Ishikawa (cell line): ENCODE measurements around the gene ZNF619.

Source experiments
- CEBPB ChIP-seq: IDR thresholded peaks from 2 replicates; pipeline ENCODE4 v1.6.1; 2012
- CREB1 ChIP-seq: IDR thresholded peaks from 2 replicates; pipeline ENCODE4 v1.6.1; 2012; ENCODE audit warnings: low read depth
- EGR1 ChIP-seq: IDR thresholded peaks from 2 replicates; pipeline ENCODE4 v1.6.1; 2012
- EP300 ChIP-seq: IDR thresholded peaks from 2 replicates; pipeline ENCODE4 v1.6.1; 2012; ENCODE audit warnings: borderline replicate concordance
- FOXM1 ChIP-seq: IDR thresholded peaks from 2 replicates; pipeline ENCODE4 v1.6.1; 2012; ENCODE audit warnings: low read depth, borderline replicate concordance
- MAX ChIP-seq: IDR thresholded peaks from 2 replicates; pipeline ENCODE4 v1.6.1; 2012
- NFIC ChIP-seq: IDR thresholded peaks from 2 replicates; pipeline ENCODE4 v1.6.1; 2012
- RAD21 ChIP-seq: IDR thresholded peaks from 2 replicates; pipeline ENCODE4 v1.6.1; 2012; ENCODE audit warnings: low read depth
- REST ChIP-seq: IDR thresholded peaks from 2 replicates; pipeline ENCODE4 v1.6.1; 2012; ENCODE audit warnings: low read depth, mild to moderate bottlenecking
- TAF1 ChIP-seq: IDR thresholded peaks from 2 replicates; pipeline ENCODE4 v1.6.1; 2012; ENCODE audit warnings: low read depth, mild to moderate bottlenecking
- TCF12 ChIP-seq: IDR thresholded peaks from 2 replicates; pipeline ENCODE4 v1.6.1; 2012; ENCODE audit warnings: low read depth
- TEAD4 ChIP-seq: IDR thresholded peaks from 2 replicates; pipeline ENCODE4 v1.6.1; 2012
- USF1 ChIP-seq: IDR thresholded peaks from 2 replicates; pipeline ENCODE4 v1.6.1; 2012
- YY1 ChIP-seq: IDR thresholded peaks from 2 replicates; pipeline ENCODE4 v1.6.1; 2012; ENCODE audit warnings: low read depth
- ZBTB7A ChIP-seq: IDR thresholded peaks from 2 replicates; pipeline ENCODE4 v1.6.1; 2012; ENCODE audit warnings: low read depth

Gene ZNF619

GRCh38 chr3:40468018-40468417, 8.9 kb upstream of the ZNF619 start:
- no peak for TF ChIP-seq CREB1
- TF ChIP-seq TAF1: no peak
- TF ChIP-seq EP300: no peak
- no peak for TF ChIP-seq ZBTB7A
- no peak for TF ChIP-seq FOXM1

GRCh38 chr3:40470701-40471100, 6.2 kb upstream of the ZNF619 start:
- TF ChIP-seq EP300 (no peak), TCF12 (no peak), EGR1 (no peak), RAD21 (no peak), CEBPB (no peak), YY1 (no peak), ZBTB7A (no peak), CREB1 (no peak), TEAD4 (no peak), TAF1 (no peak), USF1 (no peak), MAX (no peak)

- no peak for TF ChIP-seq USF1
- no peak for TF ChIP-seq EP300
- TF ChIP-seq TAF1: no peak; the same call in 1 of the 2 replicates
- no peak for TF ChIP-seq CREB1
Observed at GRCh38 chr3:40477666-40478065, 744 bp downstream of the ZNF619 start.

- TF ChIP-seq CREB1: no peak
- TF ChIP-seq REST: no peak
- TF ChIP-seq FOXM1: no peak
- no peak for TF ChIP-seq TAF1
- no peak for TF ChIP-seq EGR1
- no peak for TF ChIP-seq RAD21
- no peak for TF ChIP-seq TEAD4
- TF ChIP-seq MAX: no peak
Observed at GRCh38 chr3:40487172-40487571, 10.2 kb downstream of the ZNF619 start.

- no peak for TF ChIP-seq MAX
- no peak for TF ChIP-seq RAD21
- TF ChIP-seq YY1: no peak
- TF ChIP-seq EP300: no peak
- TF ChIP-seq ZBTB7A: no peak
- no peak for TF ChIP-seq USF1
- no peak for TF ChIP-seq REST
- no peak for TF ChIP-seq NFIC
- TF ChIP-seq FOXM1: no peak
- TF ChIP-seq TCF12: no peak
- no peak for TF ChIP-seq CREB1
- TF ChIP-seq CEBPB: no peak
- TF ChIP-seq EGR1: no peak
Observed at GRCh38 chr3:40490916-40491315, 14.0 kb downstream of the ZNF619 start.

GRCh38 chr3:40494698-40495097, 17.8 kb downstream of the ZNF619 start:
- TF ChIP-seq RAD21 (no peak), EGR1 (no peak), NFIC (no peak), TAF1 (no peak), USF1 (no peak), EP300 (no peak), FOXM1 (no peak), CREB1 (no peak), YY1 (no peak), REST (no peak), MAX (no peak), ZBTB7A (no peak), CEBPB (no peak), TCF12 (no peak), TEAD4 (no peak)
